Activated T-cell treated with anti-CD3 and anti-CD28 coated beads for 48 hours (primary cell): ENCODE data around the gene MEX3D.
"Not testable (repeated sequence)": the region's sequence is repeated elsewhere in the genome, so short reads cannot be mapped to it uniquely, and the experiment has no call there.

Experiments
- DNase-seq: peaks from one replicate; pipeline ENCODE4 v3.0.0-alpha.2; 2020; ENCODE audit warnings: low read depth

MEX3D gene

DNA sequence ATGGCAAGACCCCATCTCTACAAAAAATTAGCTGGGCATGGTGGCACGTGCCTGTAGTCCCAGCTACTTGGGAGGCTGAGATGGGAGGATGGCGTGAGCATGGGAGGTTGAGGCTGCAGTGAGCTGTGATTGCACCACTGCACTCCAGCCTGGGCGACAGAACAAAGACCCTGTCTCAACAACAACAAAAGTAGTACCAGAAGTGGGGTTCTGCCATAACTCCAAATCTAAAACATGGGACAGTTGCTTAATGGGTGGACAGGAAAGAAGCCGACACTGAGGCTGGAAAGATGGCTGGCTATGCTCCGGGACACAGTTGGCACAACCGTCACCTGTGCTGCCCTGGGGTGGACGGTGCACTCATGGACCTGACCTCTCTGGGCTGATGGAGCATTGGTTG, 32.4 kb downstream of the MEX3D start:
- not testable (repeated sequence) for DNase-seq

DNA sequence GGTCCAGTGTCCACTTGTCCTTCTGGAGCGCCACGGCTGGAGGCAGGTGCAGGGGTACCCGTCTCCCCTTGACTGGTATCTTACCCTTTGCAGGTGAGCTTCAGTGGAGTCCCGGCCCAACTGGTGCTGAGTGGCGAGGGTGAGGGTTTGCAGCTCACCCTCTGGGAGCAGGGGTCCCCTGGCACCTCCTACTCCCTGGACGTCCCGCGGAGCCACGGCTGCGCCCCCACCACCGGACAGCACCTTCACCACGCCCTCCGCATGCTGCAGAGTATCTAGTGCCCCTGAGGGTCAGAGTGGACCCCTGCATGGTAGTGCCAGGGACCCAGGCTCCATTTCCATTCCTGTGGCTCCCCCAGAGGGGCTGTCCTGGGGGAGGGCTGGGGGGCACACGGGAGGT, 33.2 kb downstream of the MEX3D start:
- DNase-seq, result no peak

DNA sequence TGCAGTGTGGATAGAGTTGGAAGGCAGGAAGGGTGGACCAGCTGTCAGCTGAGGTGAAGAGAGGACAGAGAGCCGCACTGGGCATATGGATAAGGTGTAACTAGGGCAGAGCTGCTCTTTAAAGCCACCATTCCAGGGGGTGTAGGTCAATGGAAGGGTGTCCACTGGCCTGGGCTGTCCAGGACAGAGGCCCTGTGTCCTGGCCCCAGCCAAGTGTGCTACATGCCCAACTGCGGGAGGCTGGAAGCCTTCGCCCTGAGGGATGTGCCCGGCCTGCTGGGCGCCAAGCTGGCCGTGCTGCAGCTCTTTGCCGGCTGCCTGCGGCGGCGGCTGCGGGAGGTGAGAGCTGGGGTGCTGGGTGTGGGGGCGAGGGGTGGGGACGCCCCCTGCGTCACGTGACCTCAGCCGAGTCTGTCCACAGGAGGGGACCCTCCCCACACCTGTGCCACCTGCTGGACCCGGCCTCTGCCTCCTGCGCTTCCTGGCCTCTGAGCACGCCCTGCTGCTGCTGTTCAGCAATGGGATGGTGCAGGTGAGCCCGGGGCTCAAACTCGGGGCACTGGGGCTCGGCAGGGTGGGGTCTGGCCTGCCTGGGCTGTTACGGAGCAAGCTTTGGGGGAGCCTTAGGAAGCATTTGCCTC, 34.5 kb downstream of the MEX3D start:
- DNase-seq, result no peak

- DNase-seq, result no peak
Observed at GRCh38 chr19:1532003-1532402, 36.1 kb downstream of the MEX3D start.

DNA sequence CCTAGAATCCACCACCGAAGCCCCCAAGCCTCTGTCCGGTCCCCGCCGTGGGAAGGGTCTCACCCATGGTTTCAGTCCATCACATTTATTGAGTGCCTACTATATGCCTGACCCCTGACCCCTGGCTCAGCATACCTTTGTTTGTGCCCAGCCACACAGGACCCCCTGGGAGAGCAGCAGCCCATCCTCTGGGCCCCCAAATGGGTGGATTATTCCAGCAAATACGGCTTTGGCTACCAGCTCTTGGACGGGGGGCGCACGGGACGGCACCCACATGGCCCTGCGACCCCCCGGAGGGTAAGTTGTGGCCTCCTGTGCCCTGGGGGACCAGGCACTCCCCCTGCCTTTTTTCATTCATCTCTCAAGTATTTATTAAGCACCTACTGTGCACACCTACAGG, 36.5 kb downstream of the MEX3D start:
- DNase-seq, result no peak

DNA sequence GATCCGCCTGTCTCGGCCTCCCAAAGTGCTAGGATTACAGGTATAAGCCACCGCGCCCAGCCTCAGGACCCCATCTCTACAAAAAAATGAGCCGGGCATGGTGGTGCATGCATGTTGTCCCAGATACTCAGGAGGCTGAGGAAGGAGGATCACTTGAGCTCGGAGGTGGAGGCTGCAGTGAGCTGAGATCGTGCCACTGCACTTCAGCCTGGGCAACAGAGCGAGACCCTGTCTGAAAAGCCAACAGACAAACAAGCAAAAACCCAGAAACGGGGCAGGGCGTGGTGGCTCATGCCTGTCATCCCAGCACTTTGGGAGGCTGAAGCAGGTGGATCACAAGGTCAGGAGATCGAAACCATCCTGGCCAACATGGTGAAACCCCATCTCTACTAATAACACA, 37.3 kb downstream of the MEX3D start:
- not testable (repeated sequence) for DNase-seq

GRCh38 chr19:1529430-1529816, 38.7 kb downstream of the MEX3D start:
- no peak for DNase-seq

DNA sequence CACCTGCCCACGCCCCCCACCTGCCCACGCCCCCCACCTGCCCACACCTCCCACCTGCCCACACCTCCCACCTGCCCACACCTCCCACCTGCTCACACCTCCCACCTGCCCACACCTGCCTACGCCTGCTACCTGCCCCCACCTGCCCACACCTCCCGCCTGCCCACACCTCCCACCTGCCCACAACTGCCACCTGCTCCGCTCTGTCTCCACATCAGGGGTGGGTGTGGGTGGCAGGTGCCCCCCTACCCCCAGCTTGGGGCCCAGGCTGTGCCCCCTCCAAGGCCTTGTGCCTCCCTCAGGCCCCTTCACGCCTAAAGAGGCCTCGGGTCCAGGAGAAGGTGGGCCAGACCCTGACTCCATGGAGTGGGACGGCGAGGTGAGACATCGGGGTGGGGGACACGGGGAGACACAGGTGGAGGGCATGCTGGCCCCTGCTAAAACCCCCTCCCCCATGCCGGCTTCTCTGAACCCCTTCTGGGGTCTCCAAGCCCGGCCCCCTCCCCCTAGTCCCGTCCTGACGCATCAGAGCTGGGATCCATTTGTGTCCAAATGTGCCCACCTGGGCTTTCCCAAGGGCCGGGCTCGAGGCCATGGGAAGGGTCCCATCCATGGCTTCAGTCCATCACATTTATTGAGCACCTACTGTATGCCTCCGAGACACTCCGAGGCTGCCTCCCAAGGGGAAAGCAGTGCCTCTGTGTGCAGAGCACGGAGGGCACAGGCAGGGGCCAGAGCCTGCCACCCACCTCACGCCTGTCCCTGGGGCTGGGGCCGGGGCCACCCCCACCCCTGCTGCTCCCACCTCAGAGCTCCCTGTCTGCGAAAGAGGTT, 39.3 kb downstream of the MEX3D start:
- DNase-seq, result no peak

- no peak for DNase-seq
Observed at GRCh38 chr19:1527650-1528309, 40.3 kb downstream of the MEX3D start.

DNA sequence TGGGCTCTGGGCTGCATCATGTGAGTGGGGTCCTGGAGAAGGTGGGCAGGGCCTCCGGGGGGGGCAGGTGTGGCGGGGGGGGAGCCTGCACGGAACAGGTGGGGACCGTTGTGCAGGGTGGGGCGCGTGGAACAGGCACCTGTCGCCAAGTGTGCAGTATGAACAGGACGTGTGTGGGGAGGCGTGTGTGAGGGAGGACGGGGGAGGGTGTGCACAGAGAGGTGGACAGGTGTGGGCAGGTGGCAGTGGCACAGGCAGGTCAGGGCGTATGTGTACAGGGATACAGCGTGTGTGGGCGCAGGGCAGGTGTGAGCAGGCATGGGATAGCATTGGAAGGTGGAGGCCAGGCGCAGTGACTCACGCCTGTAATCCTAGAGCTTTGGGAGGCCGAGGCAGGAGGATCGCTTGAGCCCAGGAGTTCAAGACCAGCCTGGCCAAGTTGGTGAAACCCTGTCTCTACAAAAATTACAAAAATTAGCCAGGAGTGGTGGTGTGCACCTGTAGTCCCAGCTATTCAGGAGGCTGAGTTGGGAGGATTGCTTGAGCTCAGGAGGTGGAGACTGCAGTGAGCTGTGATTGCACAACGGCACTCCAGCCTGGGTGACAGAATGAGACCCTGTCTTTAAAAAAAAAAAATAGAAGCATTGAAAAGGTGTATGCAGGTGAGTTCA, 41.0 kb downstream of the MEX3D start:
- no peak for DNase-seq

- DNase-seq, result no peak
Observed at GRCh38 chr19:1526066-1526778, 41.9 kb downstream of the MEX3D start.

GRCh38 chr19:1525343-1525742, 42.8 kb downstream of the MEX3D start:
- DNase-seq, result no peak

GRCh38 chr19:1524972-1525325, 43.2 kb downstream of the MEX3D start:
- DNase-seq, result no peak

GRCh38 chr19:1524287-1524971, 43.7 kb downstream of the MEX3D start:
- no peak for DNase-seq

DNA sequence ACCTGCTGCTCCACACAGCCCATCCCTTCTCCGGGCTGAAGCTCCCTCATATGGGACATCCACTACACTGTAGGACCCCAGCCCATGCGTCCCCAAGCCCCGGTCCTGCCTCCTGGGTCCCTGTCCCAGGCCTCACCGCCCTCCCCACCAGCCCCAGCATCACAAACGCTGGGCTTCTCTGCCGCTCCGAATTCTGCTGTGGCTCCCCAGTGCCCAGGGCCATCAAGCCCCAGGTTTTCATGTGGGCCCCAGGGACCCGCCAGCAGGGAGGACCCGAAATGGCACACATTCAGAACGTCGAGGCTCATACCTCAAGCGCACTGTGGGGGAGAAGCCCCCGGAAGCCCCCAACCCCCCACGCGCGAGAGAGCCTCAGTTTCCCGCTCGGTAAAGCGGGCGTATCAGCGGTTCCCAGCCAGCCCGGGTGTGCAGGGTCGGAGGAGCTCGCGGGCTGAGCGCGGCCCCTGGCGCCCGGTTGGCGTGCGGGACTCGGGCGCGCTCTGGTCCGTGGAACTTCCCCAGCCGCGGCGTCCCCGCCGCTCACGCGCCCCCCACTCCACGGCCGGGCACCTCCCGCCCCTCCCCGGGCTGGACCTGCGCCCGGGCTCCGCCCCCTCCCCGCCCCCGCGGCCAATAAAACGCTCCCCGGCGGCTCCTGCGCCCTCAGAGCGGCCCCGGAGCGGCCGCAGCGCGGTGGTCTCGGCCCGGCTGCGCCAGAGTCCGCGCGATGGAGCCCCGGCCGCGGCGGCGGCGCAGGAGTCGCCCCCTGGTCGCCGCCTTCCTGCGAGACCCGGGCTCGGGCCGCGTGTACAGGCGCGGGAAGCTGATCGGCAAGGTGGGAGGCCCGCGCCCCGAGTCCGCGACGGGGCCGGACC, 44.5 kb downstream of the MEX3D start, which contains the start of gene PLK5:
TSS of gene PLK5 (plus strand) at position 666 of the 875 bp plus-strand sequence. CDS start 2,920 bp downstream, outside the sequence.
- no peak for DNase-seq

DNA sequence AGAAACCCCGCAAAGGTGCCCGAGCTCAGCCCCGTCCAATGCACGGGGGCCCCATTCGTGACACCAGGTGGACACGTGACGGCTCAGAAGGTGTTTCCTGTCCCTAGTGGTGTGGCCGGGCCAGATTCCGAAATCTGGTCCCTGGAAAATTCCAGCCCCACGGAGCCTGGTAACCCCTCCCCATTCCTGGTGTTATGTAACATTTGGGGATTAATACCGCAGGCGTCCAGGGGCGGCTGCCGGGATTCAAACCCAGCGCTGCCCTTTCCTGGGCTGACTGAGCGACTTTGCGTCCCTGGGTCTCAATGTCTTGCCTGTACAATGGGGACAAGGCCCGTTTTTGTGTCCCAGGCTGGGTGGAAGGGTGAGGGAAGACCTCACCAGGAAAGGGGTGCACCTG, 45.3 kb downstream of the MEX3D start:
- no peak for DNase-seq

GRCh38 chr19:1522061-1522460, 46.1 kb downstream of the MEX3D start:
- no peak for DNase-seq

GRCh38 chr19:1521636-1522035, 46.5 kb downstream of the MEX3D start:
- no peak for DNase-seq

- DNase-seq, result no peak
Observed at GRCh38 chr19:1520203-1520780, 47.8 kb downstream of the MEX3D start.

- not testable (repeated sequence) for DNase-seq
Observed at GRCh38 chr19:1519802-1520201, 48.3 kb downstream of the MEX3D start.
